Measurements from ENCODE around the gene ARHGAP28. TPM values are rescaled to one million over a fixed set of nuclear protein-coding genes. Genes with fewer than 3 reads are reported as not detected.

ARHGAP28 gene, protein sequence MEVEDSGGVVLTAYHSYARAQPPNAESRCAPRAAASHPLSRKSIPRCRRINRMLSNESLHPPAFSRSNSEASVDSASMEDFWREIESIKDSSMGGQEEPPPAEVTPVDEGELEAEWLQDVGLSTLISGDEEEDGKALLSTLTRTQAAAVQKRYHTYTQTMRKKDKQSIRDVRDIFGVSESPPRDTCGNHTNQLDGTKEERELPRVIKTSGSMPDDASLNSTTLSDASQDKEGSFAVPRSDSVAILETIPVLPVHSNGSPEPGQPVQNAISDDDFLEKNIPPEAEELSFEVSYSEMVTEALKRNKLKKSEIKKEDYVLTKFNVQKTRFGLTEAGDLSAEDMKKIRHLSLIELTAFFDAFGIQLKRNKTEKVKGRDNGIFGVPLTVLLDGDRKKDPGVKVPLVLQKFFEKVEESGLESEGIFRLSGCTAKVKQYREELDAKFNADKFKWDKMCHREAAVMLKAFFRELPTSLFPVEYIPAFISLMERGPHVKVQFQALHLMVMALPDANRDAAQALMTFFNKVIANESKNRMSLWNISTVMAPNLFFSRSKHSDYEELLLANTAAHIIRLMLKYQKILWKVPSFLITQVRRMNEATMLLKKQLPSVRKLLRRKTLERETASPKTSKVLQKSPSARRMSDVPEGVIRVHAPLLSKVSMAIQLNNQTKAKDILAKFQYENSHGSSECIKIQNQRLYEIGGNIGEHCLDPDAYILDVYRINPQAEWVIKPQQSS
- polyA plus RNA-seq (2012; ENCODE audit: low read depth, missing spikeins) = not detected

DNA sequence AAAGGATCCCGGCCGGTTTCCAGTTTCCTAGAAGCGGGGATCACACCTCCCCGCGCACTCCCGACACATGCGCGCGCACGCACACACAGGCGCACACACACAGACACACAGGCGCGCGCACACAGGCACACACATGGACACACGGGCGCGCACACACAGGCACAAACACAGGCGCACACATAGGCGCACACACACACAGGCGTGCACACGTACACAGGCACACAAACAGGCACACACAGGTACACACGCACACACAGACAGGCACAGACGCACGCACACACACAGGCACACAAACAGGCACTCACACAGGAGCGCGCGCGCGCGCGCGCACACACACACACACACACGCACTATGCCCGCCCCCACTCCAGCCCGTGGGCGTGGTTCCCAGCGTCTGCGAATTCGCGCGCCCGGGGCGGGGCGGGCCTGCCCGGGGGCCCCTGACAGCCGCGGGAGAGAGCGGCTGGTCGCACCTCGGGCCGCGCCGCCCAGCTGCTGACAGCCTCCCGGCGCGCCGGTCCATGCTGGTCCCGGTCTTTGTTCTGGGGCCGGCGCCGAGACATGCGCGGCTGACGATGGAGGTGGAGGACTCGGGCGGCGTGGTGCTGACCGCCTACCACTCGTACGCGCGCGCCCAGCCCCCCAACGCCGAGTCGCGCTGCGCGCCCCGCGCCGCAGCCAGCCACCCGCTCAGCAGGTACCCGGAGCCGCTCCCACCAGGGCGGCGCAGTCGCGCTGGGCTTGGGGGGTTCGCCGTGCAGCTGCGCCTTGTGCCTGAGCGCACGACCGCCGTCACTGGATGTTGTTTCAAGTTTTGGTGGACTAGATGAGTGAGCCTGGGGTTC is at the start of gene ARHGAP28:
Gene ARHGAP28, plus strand, starts transcription at position 470 of the 845 bp plus-strand sequence. Its CDS starts 106 bp downstream, at position 576.
- peak; percentile 25 for DNase-seq (ENCODE audit: insufficient read length, low spot score)
- no peak for FAIRE-seq
- TF ChIP-seq TAF1 (IDR thresholded peaks at IDR 0.05; ENCODE audit: low read depth, low read length) (no peak), SPI1 (IDR thresholded peaks at IDR 0.05; ENCODE audit: low read depth, low read length) (no peak), PAX5 (IDR thresholded peaks at IDR 0.05; ENCODE audit: insufficient read depth, low read length, severe bottlenecking) (no peak), POLR2AphosphoS5 (IDR thresholded peaks at IDR 0.05; ENCODE audit: low read depth, low read length) (no peak), POLR2A (IDR thresholded peaks at IDR 0.05; ENCODE audit: low read depth, low read length) (no peak), POU2F2 (IDR thresholded peaks at IDR 0.05; ENCODE audit: low read depth, low read length) (no peak)

DNA sequence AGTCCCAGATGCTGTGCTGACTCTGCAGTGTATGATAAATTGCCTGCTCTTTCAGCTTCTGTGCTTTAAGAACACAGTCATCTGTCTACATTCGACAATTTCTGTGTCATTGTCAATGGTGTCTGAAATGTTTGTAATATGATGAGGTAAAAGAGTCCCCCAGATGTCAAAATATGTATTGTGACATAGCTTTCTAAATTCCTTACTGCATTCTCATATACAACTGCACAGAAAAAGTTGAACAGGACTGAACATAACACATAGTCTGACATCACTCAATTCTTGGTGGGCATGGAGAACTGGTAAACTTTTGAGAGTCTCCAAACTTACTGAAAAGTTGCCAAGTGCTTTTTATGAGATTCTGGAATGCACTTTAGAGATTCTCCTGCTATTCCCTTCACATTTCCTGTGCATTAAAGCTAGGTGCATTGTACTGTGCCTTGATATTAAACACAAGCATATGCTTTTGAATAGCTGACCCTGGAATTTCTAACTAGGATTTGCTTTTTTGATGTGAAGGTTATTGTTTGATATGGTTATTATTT is 48.1 kb upstream of the ARHGAP28 start:
- DNase-seq (ENCODE audit: insufficient read length, low spot score) (no peak), FAIRE-seq (no peak)
- TF ChIP-seq POU2F2 (IDR thresholded peaks at IDR 0.05; ENCODE audit: low read depth, low read length) (no peak), PAX5 (IDR thresholded peaks at IDR 0.05; ENCODE audit: insufficient read depth, low read length, severe bottlenecking) (no peak), POLR2AphosphoS5 (IDR thresholded peaks at IDR 0.05; ENCODE audit: low read depth, low read length) (no peak), TAF1 (IDR thresholded peaks at IDR 0.05; ENCODE audit: low read depth, low read length) (no peak), SPI1 (IDR thresholded peaks at IDR 0.05; ENCODE audit: low read depth, low read length) (no peak), POLR2A (IDR thresholded peaks at IDR 0.05; ENCODE audit: low read depth, low read length) (no peak)

DNA sequence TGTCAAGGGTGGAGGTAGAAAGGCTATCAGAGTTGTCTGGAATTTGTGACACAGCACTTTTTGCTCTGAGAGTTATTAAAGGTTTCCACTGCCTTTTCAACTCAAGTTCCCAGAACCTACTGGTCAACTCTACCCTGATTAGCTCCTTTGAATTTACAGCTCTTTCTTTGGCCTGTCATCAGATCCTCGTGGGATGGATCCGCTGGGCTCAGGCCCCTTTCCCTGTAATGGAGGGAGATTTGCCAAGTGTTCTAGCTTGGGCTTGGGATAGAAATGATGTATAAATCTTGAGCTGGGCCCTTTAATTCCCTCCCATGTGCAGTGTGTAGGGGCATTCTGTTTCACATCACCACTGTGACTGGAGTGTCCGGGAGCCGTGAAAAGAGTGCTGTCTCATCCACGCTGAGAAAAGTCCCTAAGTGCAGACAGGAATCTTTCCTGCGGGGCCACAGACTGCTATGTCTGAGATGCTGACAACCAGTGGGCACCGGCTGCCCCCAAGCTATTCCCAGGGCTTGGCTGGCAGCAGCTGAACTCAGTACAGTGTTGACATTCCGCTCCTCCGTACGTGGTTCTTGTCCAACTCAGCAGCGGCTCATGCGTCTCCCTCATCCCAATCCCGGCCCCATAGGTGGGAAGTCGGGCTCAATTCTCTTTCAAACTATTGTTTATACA is 46.9 kb upstream of the ARHGAP28 start:
- FAIRE-seq (no peak), DNase-seq (ENCODE audit: insufficient read length, low spot score) (no peak)
- TF ChIP-seq POU2F2 (IDR thresholded peaks at IDR 0.05; ENCODE audit: low read depth, low read length) (no peak), TAF1 (IDR thresholded peaks at IDR 0.05; ENCODE audit: low read depth, low read length) (no peak), PAX5 (IDR thresholded peaks at IDR 0.05; ENCODE audit: insufficient read depth, low read length, severe bottlenecking) (no peak), POLR2AphosphoS5 (IDR thresholded peaks at IDR 0.05; ENCODE audit: low read depth, low read length) (no peak), SPI1 (IDR thresholded peaks at IDR 0.05; ENCODE audit: low read depth, low read length) (no peak), POLR2A (IDR thresholded peaks at IDR 0.05; ENCODE audit: low read depth, low read length) (no peak)

DNA sequence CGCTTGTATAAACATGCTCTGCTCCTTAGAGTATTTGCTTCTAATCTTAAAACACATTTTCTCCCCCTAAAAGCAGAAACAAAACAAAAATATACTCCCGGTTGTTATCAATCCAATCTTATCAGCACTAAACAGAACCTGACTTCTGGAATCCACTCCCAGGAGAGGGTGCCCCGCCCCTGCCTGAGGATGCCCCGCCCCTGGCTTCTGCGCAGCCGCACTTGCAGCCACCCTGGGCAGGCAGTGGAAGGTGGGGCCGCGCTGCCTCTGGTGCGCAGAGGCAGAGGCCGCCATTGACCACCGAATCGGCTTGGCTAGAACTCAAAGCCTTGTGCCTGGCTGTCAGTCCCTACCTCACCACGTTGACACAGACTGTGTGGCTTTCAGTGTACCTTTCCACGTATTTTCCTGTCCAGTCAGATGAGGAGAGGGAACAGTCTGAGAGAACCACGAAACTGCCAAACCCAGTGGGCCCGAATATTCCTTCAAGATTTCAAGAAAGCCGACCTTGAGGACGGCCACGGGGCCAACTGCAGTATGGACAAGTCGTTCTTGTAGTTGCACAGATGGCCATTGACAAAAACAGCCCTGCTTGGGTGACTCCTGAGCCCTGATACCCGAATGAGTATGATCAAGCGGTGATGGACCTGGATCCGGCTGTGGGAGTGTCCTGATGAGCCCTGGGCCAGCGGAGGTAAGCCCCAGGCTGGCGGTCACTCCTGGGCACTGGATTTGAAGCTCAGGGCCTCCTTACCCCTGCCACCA is 46.2 kb upstream of the ARHGAP28 start:
- TF ChIP-seq TAF1 (IDR thresholded peaks at IDR 0.05; ENCODE audit: low read depth, low read length) (no peak), POLR2AphosphoS5 (IDR thresholded peaks at IDR 0.05; ENCODE audit: low read depth, low read length) (no peak), SPI1 (IDR thresholded peaks at IDR 0.05; ENCODE audit: low read depth, low read length) (no peak), POLR2A (IDR thresholded peaks at IDR 0.05; ENCODE audit: low read depth, low read length) (no peak), PAX5 (IDR thresholded peaks at IDR 0.05; ENCODE audit: insufficient read depth, low read length, severe bottlenecking) (no peak), POU2F2 (IDR thresholded peaks at IDR 0.05; ENCODE audit: low read depth, low read length) (no peak)
- DNase-seq (ENCODE audit: insufficient read length, low spot score) (no peak), FAIRE-seq (no peak)

DNA sequence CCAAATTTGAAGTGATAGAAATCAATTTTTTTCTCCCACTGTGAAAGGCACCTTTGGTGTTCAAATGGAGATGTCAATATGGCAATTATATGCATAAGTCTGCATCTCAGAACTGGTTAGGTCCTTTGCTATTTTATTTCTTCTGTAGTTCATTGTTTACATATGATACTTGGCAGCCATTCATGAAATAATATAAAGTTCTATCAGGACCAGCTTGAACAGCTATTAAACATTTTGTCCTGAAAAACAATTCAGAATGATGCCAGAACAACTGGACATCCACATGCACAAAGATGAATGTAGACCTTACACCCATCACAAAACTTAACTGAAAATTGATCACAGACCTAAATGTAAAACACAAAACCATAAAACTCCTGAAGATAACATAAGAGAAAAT is 41.8 kb upstream of the ARHGAP28 start:
- FAIRE-seq (no peak), DNase-seq (ENCODE audit: insufficient read length, low spot score) (no peak)
- no peak for TF ChIP-seq PAX5 (IDR thresholded peaks at IDR 0.05; ENCODE audit: insufficient read depth, low read length, severe bottlenecking)
- TF ChIP-seq POU2F2 (IDR thresholded peaks at IDR 0.05; ENCODE audit: low read depth, low read length) = no peak
- TF ChIP-seq POLR2A (IDR thresholded peaks at IDR 0.05; ENCODE audit: low read depth, low read length) = no peak
- TF ChIP-seq SPI1 (IDR thresholded peaks at IDR 0.05; ENCODE audit: low read depth, low read length) = no peak

DNA sequence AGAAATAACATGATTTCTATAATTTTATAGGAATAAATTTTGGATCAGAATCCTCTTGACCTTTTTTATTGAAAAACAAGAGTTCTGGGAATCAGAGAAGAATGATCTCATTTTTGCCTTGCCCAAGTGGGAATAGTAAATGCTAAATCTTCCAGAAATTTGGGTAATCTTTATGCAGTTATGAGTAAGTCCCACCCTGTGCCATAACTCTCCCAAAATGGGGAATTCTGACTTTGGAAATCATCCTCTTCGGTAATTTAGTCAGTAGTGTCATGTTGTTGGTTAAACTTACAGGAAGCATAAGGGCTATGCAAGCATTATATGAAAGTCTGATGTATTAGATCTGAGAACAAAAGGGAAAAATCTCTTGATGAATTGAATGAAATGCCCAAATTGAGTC is 20.6 kb upstream of the ARHGAP28 start:
- TF ChIP-seq POLR2A (IDR thresholded peaks at IDR 0.05; ENCODE audit: low read depth, low read length) (no peak), POU2F2 (IDR thresholded peaks at IDR 0.05; ENCODE audit: low read depth, low read length) (no peak)
- no peak for FAIRE-seq
- no peak for DNase-seq (ENCODE audit: insufficient read length, low spot score)

DNA sequence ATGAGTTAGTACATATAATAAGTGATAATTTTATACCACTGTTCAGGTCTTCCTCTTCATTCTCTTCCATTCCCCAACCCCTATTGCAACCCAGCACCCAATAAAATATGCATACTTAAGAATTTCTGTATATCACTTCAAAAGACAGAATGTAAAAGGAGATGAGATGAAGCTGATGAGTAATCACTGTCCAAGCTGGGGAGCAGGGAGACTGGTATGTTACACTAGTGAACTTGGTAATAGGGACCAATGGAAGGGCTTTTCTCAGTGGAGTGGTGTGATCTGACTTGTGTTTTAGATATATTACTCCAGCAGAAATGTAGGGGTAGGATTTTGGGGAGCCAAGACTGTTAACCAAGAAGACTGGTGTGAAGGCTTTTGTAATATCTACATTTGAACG is 18.0 kb upstream of the ARHGAP28 start:
- no peak for FAIRE-seq

DNA sequence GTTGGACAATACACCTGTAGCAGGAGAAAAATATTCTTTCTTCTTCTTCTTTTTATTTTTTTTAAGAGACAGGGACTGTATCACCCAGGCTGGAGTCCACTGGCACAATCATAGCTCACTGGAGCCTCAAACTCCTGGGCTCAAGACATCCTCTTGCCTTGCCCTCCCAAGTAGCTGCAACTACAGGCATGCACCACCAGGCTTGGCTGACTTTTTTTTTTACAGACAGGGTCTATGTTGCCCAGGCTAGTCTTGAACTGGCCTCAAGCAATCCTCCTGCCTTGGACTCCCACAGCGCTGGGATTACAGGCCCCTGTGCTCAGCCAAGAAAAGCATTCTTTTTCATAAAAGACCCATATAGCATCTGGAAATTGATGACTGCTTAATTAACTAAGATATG is 17.1 kb upstream of the ARHGAP28 start:
- no peak for DNase-seq (ENCODE audit: insufficient read length, low spot score)
- FAIRE-seq = no peak
- no peak for TF ChIP-seq POLR2AphosphoS5 (IDR thresholded peaks at IDR 0.05; ENCODE audit: low read depth, low read length)
- no peak for TF ChIP-seq POLR2A (IDR thresholded peaks at IDR 0.05; ENCODE audit: low read depth, low read length)
- TF ChIP-seq PAX5 (IDR thresholded peaks at IDR 0.05; ENCODE audit: insufficient read depth, low read length, severe bottlenecking) = no peak
- TF ChIP-seq POU2F2 (IDR thresholded peaks at IDR 0.05; ENCODE audit: low read depth, low read length) = no peak
- no peak for TF ChIP-seq SPI1 (IDR thresholded peaks at IDR 0.05; ENCODE audit: low read depth, low read length)
- TF ChIP-seq TAF1 (IDR thresholded peaks at IDR 0.05; ENCODE audit: low read depth, low read length) = no peak

More for the DNA sequence above, 18.0 kb upstream of the ARHGAP28 start:
- no peak for DNase-seq (ENCODE audit: insufficient read length, low spot score)
- TF ChIP-seq SPI1 (IDR thresholded peaks at IDR 0.05; ENCODE audit: low read depth, low read length) = no peak
- no peak for TF ChIP-seq PAX5 (IDR thresholded peaks at IDR 0.05; ENCODE audit: insufficient read depth, low read length, severe bottlenecking)
- TF ChIP-seq POLR2A (IDR thresholded peaks at IDR 0.05; ENCODE audit: low read depth, low read length) = no peak
- TF ChIP-seq POLR2AphosphoS5 (IDR thresholded peaks at IDR 0.05; ENCODE audit: low read depth, low read length) = no peak
- no peak for TF ChIP-seq POU2F2 (IDR thresholded peaks at IDR 0.05; ENCODE audit: low read depth, low read length)
- TF ChIP-seq TAF1 (IDR thresholded peaks at IDR 0.05; ENCODE audit: low read depth, low read length) = no peak

All from GM12891 (cell line).